GM10847 (cell line): ENCODE results near the gene HIVEP1.

Experiments
- POLR2A ChIP-seq: IDR thresholded peaks from 2 replicates; pipeline ENCODE4 v1.6.1; 2011; ENCODE audit not compliant: insufficient read length; ENCODE audit errors: extremely low read depth

HIVEP1 gene

DNA sequence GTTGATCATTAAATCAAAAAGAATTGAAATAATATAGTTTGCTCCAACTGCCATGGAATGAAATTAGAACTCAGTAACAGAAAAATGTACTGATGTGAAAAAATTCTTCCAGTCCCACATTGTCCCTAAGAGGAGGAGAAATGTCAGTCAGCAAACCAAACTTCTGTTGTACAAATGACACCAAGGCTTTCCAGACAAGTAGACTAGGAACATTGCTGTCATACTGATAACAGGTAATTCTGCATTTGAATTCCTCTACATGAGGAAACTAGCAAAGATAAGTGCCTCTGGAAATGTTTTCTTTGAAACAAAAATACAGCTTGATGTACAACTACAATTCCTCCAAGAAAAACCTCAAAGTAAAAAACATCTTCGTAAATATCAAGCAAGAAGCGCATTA lies 90.2 kb downstream of the HIVEP1 start:
- no peak for TF ChIP-seq POLR2A

DNA sequence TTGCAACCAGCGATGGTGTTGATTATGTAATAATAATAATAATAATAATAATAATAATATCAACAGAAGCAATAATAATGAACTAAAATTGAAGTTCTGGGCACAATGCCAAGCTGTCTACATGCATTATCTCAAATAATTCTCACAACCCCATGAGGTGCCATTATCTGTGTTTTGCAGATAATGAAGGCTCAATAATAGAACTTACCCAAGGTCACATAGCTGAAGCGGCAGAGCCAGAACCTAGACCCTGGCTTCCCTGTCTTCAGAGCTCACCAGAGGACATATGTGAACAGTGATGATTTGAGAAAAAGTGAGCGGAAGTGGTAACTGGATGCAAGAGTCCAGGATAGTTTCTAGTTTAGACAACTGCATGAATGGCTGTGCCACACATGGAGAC lies 91.0 kb downstream of the HIVEP1 start:
- TF ChIP-seq POLR2A = no peak

GRCh38 chr6:12105271-12105670 lies 93.2 kb downstream of the HIVEP1 start:
- no peak for TF ChIP-seq POLR2A

DNA sequence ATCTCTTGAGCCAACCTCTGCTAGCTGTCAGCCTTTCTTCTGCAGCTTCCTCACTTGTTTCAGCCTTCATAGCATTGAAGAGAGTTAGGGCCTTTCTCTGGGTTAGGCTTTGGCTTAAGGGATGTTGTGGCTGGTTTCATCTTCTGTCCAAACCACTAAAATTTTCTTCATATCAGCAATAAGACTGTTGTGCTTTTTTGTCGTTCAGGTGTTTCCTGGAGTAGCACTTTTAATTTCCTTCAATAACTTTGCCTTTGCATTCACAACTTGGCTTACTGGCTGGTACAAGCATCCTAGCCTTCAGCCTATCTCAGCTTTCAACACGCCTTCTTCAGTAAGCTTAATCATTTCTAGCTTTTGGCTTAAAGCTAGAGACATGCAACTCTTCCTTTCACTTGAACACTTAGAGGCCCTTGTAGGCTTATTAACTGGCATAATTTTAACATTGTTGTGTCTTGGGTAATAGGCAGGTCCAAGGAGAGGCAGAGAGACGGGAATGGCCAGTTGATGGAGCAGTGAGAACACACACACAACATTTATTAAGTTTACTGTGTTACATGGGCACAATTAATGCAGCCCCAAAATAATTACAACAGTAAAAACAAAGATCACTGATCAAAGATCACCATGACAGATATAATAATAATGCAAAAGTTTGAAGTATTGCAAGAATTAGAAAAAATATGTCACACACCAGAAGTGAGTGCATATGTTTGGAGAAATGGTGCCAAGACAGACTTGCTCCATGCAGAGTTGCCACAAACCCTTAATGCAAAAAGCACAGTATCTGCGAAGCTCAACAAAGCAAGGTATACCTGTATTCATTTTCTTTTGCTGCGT lies 98.6 kb downstream of the HIVEP1 start:
- TF ChIP-seq POLR2A = no peak

DNA sequence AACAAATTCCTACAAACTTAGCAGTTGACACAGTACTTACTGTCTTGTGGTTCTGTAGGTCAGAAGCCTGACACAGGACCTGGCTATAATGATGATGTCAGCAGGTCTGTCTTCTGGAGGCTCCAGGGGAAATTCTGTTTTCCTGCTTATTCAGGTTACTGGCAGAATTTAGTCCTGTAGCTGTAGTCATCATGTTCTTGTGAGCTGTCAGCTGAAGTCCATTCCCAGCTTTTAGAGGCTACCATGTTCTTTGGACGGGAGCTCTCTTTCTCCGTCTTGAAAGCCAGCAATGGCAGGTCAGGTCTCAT lies 99.2 kb downstream of the HIVEP1 start:
- no peak for TF ChIP-seq POLR2A

GRCh38 chr6:12112540-12113189 lies 100.6 kb downstream of the HIVEP1 start:
- no peak for TF ChIP-seq POLR2A

DNA sequence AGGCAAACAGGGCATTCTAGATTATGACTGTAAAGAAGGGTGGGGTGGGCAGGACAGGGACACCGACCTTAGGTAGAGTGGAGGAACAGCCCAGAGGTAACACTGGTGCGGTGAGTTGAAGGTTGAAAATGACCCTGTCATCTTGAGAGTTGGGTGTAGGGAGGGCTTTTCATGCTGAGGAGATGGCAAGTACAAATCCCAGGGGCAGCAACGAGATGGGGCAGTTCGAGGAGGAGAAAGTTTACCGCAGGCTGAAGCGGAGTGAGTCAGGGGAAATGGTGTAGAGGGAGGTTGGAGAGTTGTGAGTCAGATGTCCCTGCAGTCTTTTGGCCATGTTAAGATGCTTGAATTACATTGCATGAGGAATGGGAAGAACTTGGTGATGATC lies 101.1 kb downstream of the HIVEP1 start:
- no peak for TF ChIP-seq POLR2A

DNA sequence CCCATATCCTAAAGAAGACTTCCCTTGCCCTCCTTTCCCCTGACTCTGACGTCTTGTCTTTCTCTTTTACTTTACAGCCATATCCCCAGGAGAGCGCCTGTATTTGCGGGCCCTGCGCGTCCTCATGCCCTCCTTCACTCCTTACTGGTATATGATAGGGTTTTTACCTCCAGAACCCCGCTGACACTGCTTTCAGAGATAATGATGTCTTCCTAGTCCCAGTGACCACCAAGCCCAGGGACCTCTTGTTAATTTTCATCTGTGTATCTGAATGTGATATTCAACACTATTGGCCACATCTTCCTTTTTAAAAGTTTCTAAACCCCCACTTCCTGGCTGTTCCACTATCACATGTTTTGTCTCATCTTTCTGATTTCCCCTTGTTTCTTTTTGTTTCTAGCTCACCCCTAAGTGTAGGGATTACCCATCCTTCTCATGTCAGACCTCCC lies 102.0 kb downstream of the HIVEP1 start:
- no peak for TF ChIP-seq POLR2A

GRCh38 chr6:12115001-12115400 lies 102.9 kb downstream of the HIVEP1 start:
- no peak for TF ChIP-seq POLR2A

- TF ChIP-seq POLR2A = no peak
Measured at GRCh38 chr6:12115492-12115891, 103.4 kb downstream of the HIVEP1 start.

- TF ChIP-seq POLR2A = no peak
Measured at GRCh38 chr6:12116264-12116800, 104.2 kb downstream of the HIVEP1 start.

GRCh38 chr6:12116978-12117377 lies 104.9 kb downstream of the HIVEP1 start:
- no peak for TF ChIP-seq POLR2A

DNA sequence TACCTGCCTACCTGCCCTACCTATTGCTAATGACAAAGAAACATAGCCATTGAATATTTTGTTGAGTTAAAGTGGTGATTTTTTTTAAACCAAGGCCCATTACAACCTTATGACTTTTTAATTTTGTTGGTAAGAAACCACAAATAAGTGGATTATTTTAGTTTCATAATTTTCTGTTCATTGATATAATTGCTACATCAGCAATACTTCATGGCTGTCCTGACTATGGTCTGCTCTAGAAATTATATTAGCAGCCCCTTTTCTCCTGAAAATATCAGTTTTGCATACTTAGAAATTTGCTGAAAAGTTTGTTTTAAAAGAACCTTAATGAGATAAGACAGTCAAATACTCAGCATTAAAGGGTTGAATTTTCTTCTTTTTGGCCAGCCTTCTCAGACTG lies 106.5 kb downstream of the HIVEP1 start:
- TF ChIP-seq POLR2A = no peak

- no peak for TF ChIP-seq POLR2A
Measured at GRCh38 chr6:12119085-12119588, 107.0 kb downstream of the HIVEP1 start.

DNA sequence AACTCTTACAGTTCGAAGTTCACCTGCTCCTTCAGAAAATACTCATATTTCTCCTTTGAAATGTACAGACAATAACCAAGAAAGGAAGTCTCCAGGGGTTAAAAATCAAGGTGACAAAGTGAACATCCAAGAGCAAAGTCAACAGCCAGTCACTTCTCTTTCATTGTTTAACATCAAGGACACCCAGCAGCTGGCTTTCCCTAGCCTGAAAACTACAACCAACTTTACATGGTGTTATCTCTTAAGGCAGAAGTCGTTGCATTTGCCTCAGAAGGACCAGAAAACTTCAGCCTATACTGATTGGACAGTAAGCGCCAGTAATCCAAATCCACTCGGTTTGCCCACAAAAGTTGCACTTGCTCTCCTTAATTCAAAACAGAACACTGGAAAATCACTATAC lies 113.3 kb downstream of the HIVEP1 start:
- no peak for TF ChIP-seq POLR2A

DNA sequence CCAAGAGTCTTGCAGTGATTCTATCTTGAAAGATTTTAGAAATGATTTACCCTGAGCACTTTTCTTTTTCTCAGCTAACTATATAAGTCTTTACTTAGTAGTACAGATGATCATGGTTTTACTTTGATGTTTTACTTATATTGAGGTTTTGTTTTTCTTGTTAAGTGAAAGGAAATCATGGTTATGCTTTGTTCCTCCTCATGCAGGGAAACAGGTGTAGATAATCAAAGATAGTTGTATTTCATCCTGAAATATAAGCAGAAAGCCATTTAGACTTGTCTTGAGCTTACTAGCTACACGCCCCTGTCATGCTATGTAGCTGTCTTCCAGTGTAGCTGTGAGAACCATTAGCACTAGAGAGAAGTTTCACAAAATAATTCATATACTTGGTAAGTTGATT lies 113.9 kb downstream of the HIVEP1 start:
- TF ChIP-seq POLR2A = no peak

DNA sequence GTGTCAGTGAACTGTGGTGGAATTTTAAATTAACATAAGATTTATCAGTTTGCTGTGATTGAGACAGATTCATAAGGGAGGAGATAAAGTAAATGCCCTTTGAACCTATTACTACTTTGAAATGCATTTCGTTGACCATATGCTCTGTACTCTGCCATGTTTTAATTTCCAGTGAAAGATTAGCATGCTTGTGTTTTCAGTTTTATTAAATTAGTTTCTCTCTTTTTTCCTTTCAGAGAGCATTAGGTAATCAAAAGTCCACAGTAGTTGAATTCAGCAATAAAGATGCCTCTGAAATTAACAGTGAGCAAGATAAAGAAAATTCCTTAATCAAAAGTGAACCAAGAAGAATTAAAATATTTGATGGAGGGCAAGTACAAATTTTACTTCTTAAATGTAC lies 117.4 kb downstream of the HIVEP1 start:
- TF ChIP-seq POLR2A = no peak
